SK-N-SH treated with all-trans-retinoic acid at 6 μM for 48 hours (cell line): Measurements from ENCODE around the gene PTPRC.

ENCODE experiments used
- ATAC-seq: fragments of 200-7000 bp; cut with Tn5 transposase; 3 replicates; pipeline ENCODE4 v1.9.1; 2020; ENCODE audit warnings: mild to moderate bottlenecking, moderate library complexity
- ARNTL ChIP-seq: fragments of 450-650 bp; formaldehyde crosslinking; IDR thresholded peaks from 2 replicates; pipeline ENCODE4 v1.5.0; 2020; ENCODE audit warnings: low read depth, mild to moderate bottlenecking, moderate library complexity, borderline replicate concordance
- BACH2 ChIP-seq: fragments of 250-450 bp; sonication (Bioruptor Pico); IDR thresholded peaks from 2 replicates; pipeline ENCODE4 v1.9.0; 2021; ENCODE audit warnings: mild to moderate bottlenecking, borderline replicate concordance
- CSDC2 ChIP-seq: fragments of 250-450 bp; sonication (Bioruptor Pico); IDR thresholded peaks from 2 replicates; pipeline ENCODE4 v1.5.0; 2020; ENCODE audit warnings: mild to moderate bottlenecking, moderate library complexity
- ESRRG ChIP-seq: fragments of 250-450 bp; sonication (Bioruptor Pico); IDR thresholded peaks from 2 replicates; pipeline ENCODE4 v1.6.1; 2021; ENCODE audit warnings: mild to moderate bottlenecking
- GLIS3 ChIP-seq: fragments of 250-450 bp; sonication (Bioruptor Pico); IDR thresholded peaks from 2 replicates; pipeline ENCODE4 v1.5.0; 2020; ENCODE audit warnings: mild to moderate bottlenecking, moderate library complexity
- ISL1 ChIP-seq: fragments of 250-450 bp; sonication (Bioruptor Pico); IDR thresholded peaks from 2 replicates; pipeline ENCODE4 v2.1.2; 2022; ENCODE audit warnings: mild to moderate bottlenecking, moderate library complexity
- OSR1 ChIP-seq: fragments of 250-450 bp; sonication (Bioruptor Pico); IDR thresholded peaks from 2 replicates; pipeline ENCODE4 v1.8.0; 2022; ENCODE audit warnings: moderate library complexity, mild to moderate bottlenecking, inconsistent platforms
- PPARA ChIP-seq: fragments of 250-450 bp; sonication (Bioruptor Pico); IDR thresholded peaks from 2 replicates; pipeline ENCODE4 v1.5.0; 2020; ENCODE audit warnings: mild to moderate bottlenecking, borderline replicate concordance
- RARB ChIP-seq: fragments of 250-450 bp; sonication (Bioruptor Pico); IDR thresholded peaks from 2 replicates; pipeline ENCODE4 v1.8.0; 2021; ENCODE audit warnings: mild to moderate bottlenecking, moderate library complexity
- TCF4 ChIP-seq: fragments of 250-450 bp; sonication (Bioruptor Pico); IDR thresholded peaks from 2 replicates; pipeline ENCODE4 v1.8.0; 2021; ENCODE audit warnings: mild to moderate bottlenecking, moderate library complexity, borderline replicate concordance
- TOX ChIP-seq: fragments of 250-450 bp; sonication (Bioruptor Pico); IDR thresholded peaks from 2 replicates; pipeline ENCODE4 v1.8.0; 2021; ENCODE audit warnings: mild to moderate bottlenecking, moderate library complexity, borderline replicate concordance
- ZC3H10 ChIP-seq: fragments of 250-450 bp; sonication (Bioruptor Pico); IDR thresholded peaks from 2 replicates; pipeline ENCODE4 v1.5.1; 2021; ENCODE audit warnings: mild to moderate bottlenecking, moderate library complexity
- ZFP3 ChIP-seq: fragments of 250-450 bp; sonication (Bioruptor Pico); IDR thresholded peaks from 2 replicates; pipeline ENCODE4 v1.5.0; 2020; ENCODE audit warnings: mild to moderate bottlenecking, moderate library complexity
- ZFP30 ChIP-seq: fragments of 450-650 bp; formaldehyde crosslinking; IDR thresholded peaks from 2 replicates; pipeline ENCODE4 v1.5.0; 2022; ENCODE audit warnings: mild to moderate bottlenecking, moderate library complexity
- ZNF565 ChIP-seq: fragments of 450-650 bp; formaldehyde crosslinking; conservative IDR thresholded peaks from 2 replicates; pipeline ENCODE4 v1.5.0; 2020; ENCODE audit warnings: low read depth, mild to moderate bottlenecking, moderate library complexity
- ZNF70 ChIP-seq: fragments of 450-650 bp; formaldehyde crosslinking; IDR thresholded peaks from 2 replicates; pipeline ENCODE4 v1.5.0; 2020; ENCODE audit warnings: mild to moderate bottlenecking, moderate library complexity
- ZNF8 ChIP-seq: fragments of 450-650 bp; formaldehyde crosslinking; IDR thresholded peaks from 2 replicates; pipeline ENCODE4 v1.5.0; 2020; ENCODE audit warnings: mild to moderate bottlenecking, moderate library complexity
- TF ChIP-seq, protein P1 (sequence below): fragments of 250-450 bp; sonication (Bioruptor Pico); IDR thresholded peaks from 2 replicates; pipeline ENCODE4 v1.5.1; 2020; ENCODE audit warnings: low read depth, mild to moderate bottlenecking, moderate library complexity
- TF ChIP-seq, protein P2 (sequence below): fragments of 250-450 bp; sonication (Bioruptor Pico); IDR thresholded peaks from 2 replicates; pipeline ENCODE4 v1.8.0; 2021; ENCODE audit warnings: low read depth, mild to moderate bottlenecking, moderate library complexity, borderline replicate concordance
- TF ChIP-seq, protein P3 (sequence below): fragments of 250-450 bp; sonication (Bioruptor Pico); IDR thresholded peaks from 2 replicates; pipeline ENCODE4 v1.5.1; 2021; ENCODE audit warnings: mild to moderate bottlenecking, moderate library complexity
- TF ChIP-seq, protein P4 (sequence below): fragments of 250-450 bp; sonication (Bioruptor Pico); IDR thresholded peaks from 2 replicates; pipeline ENCODE4 v1.5.0; 2020; ENCODE audit warnings: mild to moderate bottlenecking, moderate library complexity

PTPRC gene

DNA sequence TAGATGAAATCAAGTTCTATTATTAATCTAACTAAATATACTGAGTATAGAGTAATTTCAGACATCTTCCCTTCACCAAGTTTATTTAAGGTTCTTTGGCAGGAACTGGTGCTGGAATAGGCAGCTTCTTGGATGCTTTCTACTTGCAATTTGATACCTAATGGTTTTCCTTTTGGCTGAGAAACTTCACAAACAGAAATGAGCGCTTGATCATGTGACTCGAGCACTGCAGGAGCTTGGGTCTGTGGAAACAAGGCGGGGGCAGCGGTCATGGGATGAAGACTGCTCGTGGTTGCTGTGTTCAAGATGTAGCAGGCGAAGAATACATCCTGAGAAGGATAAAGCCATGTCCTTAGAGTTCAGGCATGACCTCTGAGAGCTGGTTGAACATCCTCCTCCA lies 136.8 kb downstream of the PTPRC start:
- ATAC-seq = no peak

DNA sequence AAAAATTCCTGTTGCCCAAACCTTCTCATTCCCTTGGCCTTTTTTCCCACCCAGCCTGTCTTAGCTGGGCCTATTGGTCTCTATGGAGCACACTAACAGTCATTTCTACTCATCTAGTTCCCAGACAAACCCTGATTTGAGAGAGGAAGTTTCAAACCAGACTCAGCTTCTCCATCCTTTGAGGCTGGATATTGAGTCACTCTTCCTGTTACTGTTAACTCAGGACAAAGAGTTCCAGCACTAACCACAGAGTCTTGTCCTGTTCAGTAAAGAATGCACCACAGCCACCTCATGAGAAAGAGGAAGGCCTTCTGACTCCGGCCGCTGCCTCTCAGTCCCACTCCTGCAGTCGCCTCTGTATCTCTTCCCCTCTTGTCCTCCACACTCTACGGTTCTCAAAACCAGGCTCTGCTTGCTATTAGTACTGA lies 137.8 kb downstream of the PTPRC start:
- TF ChIP-seq CSDC2 (CRISPR knock-in tag) (no peak), TOX (CRISPR knock-in tag) (no peak), ZFP3 (CRISPR knock-in tag) (no peak)
- peak; percentile 92 for ATAC-seq

More for the DNA sequence above, 136.8 kb downstream of the PTPRC start:
- TF ChIP-seq, protein P1, sequence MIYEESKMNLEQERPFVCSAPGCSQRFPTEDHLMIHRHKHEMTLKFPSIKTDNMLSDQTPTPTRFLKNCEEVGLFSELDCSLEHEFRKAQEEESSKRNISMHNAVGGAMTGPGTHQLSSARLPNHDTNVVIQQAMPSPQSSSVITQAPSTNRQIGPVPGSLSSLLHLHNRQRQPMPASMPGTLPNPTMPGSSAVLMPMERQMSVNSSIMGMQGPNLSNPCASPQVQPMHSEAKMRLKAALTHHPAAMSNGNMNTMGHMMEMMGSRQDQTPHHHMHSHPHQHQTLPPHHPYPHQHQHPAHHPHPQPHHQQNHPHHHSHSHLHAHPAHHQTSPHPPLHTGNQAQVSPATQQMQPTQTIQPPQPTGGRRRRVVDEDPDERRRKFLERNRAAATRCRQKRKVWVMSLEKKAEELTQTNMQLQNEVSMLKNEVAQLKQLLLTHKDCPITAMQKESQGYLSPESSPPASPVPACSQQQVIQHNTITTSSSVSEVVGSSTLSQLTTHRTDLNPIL (CRISPR knock-in tag) = no peak
- TF ChIP-seq ZFP3 (CRISPR knock-in tag) = no peak
- no peak for TF ChIP-seq ZNF70 (CRISPR knock-in tag)
- TF ChIP-seq OSR1 = no peak

DNA sequence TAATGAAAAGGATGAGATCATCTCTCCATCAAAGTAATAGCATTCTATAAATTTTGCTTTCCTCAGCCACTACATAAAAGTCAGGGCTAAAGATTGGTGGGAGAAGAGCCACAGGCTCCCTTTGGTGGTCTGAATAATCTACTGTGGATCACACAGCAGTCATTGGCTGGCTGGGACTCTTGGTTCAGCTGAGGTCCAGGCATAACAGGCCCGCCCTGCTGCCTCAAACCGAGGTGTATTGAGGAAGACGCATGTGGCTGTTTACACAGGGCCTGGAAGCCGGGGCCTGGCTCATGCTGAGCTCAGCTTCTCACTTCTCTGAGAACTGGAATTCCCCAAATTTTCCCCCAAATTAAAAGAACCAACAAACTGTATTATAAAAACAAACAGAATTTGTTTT lies 139.2 kb downstream of the PTPRC start:
- TF ChIP-seq ZC3H10 (no peak), ZNF70 (CRISPR knock-in tag) (no peak), RARB (no peak), ZFP3 (CRISPR knock-in tag) (no peak), ARNTL (CRISPR knock-in tag) (no peak), ZNF8 (CRISPR knock-in tag) (no peak), ZNF565 (no peak), GLIS3 (CRISPR knock-in tag) (no peak), TOX (CRISPR knock-in tag) (no peak), ZFP30 (CRISPR knock-in tag) (no peak), ISL1 (no peak), OSR1 (no peak), CSDC2 (CRISPR knock-in tag) (no peak), ESRRG (CRISPR knock-in tag) (no peak), BACH2 (CRISPR knock-in tag) (no peak), PPARA (CRISPR knock-in tag) (no peak)
- TF ChIP-seq, protein P1 (CRISPR knock-in tag) = no peak
- TF ChIP-seq, protein P2, sequence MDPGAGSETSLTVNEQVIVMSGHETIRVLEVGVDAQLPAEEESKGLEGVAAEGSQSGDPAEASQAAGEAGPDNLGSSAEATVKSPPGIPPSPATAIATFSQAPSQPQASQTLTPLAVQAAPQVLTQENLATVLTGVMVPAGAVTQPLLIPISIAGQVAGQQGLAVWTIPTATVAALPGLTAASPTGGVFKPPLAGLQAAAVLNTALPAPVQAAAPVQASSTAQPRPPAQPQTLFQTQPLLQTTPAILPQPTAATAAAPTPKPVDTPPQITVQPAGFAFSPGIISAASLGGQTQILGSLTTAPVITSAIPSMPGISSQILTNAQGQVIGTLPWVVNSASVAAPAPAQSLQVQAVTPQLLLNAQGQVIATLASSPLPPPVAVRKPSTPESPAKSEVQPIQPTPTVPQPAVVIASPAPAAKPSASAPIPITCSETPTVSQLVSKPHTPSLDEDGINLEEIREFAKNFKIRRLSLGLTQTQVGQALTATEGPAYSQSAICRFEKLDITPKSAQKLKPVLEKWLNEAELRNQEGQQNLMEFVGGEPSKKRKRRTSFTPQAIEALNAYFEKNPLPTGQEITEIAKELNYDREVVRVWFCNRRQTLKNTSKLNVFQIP (CRISPR knock-in tag) = no peak
- TF ChIP-seq, protein P3, sequence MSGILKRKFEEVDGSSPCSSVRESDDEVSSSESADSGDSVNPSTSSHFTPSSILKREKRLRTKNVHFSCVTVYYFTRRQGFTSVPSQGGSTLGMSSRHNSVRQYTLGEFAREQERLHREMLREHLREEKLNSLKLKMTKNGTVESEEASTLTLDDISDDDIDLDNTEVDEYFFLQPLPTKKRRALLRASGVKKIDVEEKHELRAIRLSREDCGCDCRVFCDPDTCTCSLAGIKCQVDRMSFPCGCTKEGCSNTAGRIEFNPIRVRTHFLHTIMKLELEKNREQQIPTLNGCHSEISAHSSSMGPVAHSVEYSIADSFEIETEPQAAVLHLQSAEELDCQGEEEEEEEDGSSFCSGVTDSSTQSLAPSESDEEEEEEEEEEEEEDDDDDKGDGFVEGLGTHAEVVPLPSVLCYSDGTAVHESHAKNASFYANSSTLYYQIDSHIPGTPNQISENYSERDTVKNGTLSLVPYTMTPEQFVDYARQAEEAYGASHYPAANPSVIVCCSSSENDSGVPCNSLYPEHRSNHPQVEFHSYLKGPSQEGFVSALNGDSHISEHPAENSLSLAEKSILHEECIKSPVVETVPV (CRISPR knock-in tag) = no peak
- ATAC-seq = no peak

DNA sequence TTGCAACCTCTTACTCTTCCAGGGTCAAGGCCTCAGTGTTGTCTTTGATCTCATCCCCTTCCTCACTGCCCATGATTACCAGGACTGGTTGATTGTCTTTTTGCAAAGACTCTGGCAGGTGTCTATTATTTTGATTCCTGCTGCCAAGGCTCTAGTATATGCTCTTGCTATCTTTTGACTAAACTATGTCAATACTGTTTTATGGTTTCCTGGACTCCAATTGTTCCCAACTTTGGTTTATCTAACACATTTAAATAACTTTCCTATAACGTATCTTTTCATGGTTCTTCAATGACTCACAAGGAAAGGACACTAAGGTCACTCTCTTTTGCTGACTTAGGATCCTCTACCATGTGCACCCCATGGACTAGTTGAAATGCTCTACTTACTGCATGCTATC lies 141.5 kb downstream of the PTPRC start:
- TF ChIP-seq OSR1 (no peak), TCF4 (CRISPR knock-in tag) (no peak), PPARA (CRISPR knock-in tag) (no peak), ISL1 (no peak), ZC3H10 (no peak), ZFP3 (CRISPR knock-in tag) (no peak), GLIS3 (CRISPR knock-in tag) (no peak), ZFP30 (CRISPR knock-in tag) (no peak), ZNF8 (CRISPR knock-in tag) (no peak), BACH2 (CRISPR knock-in tag) (no peak), RARB (no peak)
- TF ChIP-seq, protein P3 (CRISPR knock-in tag) = no peak
- TF ChIP-seq, protein P1 (CRISPR knock-in tag) = no peak
- TF ChIP-seq, protein P4, sequence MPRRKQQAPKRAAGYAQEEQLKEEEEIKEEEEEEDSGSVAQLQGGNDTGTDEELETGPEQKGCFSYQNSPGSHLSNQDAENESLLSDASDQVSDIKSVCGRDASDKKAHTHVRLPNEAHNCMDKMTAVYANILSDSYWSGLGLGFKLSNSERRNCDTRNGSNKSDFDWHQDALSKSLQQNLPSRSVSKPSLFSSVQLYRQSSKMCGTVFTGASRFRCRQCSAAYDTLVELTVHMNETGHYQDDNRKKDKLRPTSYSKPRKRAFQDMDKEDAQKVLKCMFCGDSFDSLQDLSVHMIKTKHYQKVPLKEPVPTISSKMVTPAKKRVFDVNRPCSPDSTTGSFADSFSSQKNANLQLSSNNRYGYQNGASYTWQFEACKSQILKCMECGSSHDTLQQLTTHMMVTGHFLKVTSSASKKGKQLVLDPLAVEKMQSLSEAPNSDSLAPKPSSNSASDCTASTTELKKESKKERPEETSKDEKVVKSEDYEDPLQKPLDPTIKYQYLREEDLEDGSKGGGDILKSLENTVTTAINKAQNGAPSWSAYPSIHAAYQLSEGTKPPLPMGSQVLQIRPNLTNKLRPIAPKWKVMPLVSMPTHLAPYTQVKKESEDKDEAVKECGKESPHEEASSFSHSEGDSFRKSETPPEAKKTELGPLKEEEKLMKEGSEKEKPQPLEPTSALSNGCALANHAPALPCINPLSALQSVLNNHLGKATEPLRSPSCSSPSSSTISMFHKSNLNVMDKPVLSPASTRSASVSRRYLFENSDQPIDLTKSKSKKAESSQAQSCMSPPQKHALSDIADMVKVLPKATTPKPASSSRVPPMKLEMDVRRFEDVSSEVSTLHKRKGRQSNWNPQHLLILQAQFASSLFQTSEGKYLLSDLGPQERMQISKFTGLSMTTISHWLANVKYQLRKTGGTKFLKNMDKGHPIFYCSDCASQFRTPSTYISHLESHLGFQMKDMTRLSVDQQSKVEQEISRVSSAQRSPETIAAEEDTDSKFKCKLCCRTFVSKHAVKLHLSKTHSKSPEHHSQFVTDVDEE (CRISPR knock-in tag) = no peak
- ATAC-seq = no peak
